ENCODE data around the gene ZNF662.

The ZNF662 gene

DNA sequence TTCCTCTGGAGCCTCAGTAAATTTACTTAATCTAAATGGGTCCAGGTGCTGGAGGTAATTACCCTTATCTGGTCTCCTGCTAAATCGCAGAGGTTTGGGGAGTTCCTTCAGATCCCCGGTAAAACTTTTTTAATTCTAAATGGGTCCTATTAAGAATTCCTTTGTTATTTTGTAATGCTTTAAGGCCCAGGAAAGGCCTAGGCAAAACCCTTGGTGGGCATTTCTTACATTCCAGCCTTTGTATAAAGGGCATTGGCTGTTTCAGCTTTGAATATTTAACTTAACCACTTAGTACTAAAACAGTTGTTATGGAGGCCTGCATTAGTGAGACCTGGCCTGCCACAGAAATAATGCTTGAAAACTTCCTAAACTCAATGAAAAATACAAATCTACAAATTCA lies 14.9 kb upstream of the ZNF662 start:
- no peak for DNase-seq

- DNase-seq, result no peak
These were observed 13.8 kb upstream of the ZNF662 start for GRCh38 chr3:42892169-42892568.

DNA sequence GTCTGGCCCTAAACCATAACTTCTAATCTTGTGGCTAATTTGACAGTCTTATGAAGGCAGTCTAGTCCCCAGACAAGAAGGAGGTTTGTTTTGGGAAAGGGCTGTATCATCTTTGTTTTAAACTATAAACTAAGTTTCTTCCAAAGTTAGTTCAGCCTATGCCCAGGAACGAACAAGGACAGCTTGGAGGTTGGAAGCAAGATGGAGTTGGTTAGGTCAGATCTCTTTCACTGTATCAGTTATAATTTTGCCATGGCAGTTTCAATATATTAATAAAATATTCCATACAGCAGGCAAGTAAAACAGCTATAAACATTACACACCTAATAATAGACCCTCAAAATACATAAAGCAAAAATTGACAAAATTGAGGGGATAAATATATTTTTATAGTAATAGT lies 13.1 kb upstream of the ZNF662 start:
- DNase-seq, result no peak

- DNase-seq, result no peak
These were observed 11.0 kb upstream of the ZNF662 start for GRCh38 chr3:42894698-42895579.

DNA sequence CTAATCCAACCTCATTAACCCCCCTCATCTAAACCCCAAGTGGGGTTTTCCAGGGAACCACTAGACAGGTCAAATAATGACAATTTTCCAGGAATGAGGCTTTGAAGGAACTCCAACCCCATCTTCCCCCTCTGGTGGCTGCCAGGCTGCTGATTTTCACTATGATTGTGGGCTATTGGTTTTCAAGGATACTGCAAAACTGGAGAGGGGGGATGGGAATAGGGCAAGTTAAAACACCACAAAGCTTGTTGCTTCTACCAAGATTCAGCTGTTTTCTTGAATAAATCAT lies 10.4 kb upstream of the ZNF662 start:
- no peak for DNase-seq

DNA sequence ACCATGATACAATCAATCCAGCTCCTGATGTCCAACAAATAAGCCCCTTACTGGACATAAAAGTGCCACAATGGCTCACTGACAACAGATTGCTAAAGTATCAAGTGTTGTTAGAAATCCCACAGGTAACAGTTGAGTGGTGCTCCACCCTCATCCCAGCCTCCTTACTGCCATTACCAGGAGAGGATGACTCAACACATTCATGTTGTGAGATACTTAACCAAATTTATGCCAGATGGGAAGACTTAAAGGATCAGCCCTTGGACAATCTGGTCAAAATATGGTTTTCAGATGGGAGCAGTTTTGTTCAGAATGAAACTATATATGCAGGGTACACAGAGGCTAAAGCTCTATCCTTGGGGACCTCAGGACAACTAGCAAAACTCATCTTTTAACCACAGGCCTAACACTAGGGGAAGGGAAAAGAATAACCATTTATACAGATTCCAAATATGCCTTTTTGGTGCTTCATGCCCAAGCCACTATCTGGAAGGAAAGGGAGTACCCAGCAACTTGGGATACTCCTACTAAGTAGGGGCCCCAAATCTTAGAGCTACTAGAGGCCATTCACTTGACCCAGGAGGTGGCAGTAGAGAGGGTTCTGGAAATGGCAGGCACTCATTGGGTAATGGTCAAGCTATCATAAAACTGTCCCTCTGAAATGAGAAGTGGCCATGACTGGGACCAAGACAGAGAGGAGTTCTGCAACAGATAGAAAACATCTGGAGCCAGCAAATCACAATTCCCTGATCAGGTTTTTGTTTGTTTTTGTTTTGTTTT lies 6.9 kb upstream of the ZNF662 start:
- DNase-seq, result no peak

DNA sequence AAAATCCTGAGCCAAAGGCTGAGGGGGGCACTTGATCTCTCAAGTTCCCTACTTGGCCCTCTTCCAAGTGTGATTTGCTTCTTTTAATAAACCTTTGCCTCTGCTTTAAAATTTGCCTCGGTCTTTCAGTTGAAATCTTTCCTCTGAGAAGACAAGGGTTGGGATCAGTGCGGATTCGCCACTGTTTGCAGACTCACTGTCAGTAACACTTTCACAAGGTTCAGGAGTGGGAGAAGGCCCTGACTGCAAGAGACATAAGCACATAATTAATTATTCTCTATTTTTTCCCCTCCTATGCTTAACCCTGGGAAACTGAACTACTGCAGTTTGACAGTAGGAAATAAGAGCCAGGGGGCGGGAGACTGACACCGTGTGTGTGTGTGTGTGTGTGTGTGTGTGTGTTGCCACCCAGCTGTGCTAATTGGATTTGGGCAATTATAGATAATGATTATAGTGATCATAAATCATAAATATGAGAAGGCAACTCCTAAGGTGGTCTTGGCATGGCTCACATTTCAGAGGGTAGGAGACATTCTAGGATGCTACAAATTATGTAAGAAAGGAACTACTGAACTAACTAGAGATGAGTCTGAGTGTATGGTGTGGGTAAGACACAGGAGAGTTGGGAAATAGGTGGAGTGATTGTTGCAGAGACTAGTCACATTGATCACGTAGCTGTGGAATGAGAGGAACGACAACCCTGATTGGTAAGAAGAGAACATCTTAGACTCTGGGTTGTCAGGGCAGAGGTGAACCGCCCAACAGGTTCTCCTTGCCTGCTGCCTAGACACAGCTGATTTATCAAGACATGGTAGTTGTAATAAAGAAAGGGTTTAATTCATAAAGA lies 5.5 kb upstream of the ZNF662 start:
- no peak for DNase-seq

- no peak for DNase-seq
These were observed 4.9 kb upstream of the ZNF662 start for GRCh38 chr3:42901073-42901415.

DNA sequence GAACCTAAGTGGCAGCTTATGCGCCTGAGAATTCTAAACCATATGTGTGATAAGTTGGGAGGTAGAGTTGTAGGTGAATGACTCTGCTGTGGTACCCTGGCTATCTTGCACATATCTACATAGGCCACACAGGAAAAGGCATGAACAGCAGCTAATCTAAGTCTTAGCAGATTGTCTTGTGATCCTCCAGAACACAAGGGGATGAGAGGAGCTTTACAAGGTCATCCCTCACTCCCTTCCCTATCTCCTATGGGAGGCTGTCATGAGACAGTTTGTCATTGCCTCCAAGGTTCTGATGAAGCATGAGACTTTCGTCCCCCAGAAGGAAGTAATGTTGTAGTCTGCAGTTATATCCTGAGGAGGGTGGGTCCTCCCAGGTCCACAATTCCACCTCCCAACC lies 3.7 kb upstream of the ZNF662 start:
- no peak for DNase-seq

DNA sequence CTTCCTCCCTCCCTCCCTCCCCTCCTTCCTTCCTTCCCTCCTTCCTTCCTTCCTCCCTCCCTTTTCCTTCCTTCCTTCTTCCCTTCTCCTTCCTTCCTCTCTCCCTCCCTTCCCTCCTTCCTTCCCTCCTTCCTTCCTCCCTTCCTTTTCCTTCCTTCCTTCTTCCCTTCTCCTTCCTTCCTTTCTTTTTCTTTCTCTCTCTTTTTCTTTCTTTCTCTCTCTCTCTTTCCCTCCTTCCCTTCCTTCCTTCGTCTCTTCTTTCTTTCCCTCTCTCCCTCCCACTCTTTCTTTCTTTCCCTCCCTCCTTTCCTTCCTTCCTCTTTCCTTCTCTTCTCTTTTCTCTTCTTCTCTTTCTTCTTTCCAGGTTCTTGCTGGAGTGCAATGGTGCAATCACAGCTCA lies 1.9 kb upstream of the ZNF662 start:
- no peak for DNase-seq

DNA sequence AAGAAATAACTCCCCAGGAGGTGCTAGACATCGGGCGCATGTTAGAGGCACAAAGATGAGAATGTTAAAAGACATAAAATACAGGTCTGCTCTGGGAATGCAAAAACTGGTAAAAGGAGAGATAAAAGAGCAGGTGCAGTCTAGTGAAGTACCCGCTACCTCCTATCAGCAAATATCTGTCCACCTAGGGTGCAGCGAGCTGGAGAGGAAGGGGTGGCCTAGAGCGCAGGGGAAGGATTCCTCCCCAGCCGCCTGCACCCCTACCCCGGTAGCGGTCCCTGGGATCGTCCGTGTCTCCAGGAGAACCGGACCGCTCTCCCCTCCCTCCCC lies 237 bp upstream of the ZNF662 start:
- no peak for DNase-seq

GRCh38 chr3:42906848-42907183 lies 874 bp downstream of the ZNF662 start:
- DNase-seq, result no peak

DNA sequence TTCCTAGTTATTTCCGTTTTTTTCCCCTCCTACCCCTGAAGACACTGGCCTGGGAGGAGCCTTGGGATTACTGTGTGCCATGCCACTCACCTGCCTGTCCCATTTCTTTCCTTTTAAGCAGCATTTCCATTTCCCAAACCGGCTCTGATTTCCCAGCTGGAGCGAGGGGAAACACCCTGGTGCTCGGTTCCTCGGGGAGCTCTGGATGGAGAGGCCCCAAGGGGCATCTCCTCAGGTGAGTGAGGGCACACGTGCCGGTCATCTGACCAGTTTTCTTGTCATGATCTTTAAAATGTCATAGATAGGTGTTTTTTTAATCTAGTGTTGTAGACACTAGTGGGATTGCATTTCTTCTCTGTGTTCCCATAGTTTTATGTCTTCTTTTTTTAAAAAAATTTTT lies 2.7 kb downstream of the ZNF662 start:
- DNase-seq, result no peak

GRCh38 chr3:42911551-42911950 lies 5.6 kb downstream of the ZNF662 start:
- DNase-seq, result no peak

DNA sequence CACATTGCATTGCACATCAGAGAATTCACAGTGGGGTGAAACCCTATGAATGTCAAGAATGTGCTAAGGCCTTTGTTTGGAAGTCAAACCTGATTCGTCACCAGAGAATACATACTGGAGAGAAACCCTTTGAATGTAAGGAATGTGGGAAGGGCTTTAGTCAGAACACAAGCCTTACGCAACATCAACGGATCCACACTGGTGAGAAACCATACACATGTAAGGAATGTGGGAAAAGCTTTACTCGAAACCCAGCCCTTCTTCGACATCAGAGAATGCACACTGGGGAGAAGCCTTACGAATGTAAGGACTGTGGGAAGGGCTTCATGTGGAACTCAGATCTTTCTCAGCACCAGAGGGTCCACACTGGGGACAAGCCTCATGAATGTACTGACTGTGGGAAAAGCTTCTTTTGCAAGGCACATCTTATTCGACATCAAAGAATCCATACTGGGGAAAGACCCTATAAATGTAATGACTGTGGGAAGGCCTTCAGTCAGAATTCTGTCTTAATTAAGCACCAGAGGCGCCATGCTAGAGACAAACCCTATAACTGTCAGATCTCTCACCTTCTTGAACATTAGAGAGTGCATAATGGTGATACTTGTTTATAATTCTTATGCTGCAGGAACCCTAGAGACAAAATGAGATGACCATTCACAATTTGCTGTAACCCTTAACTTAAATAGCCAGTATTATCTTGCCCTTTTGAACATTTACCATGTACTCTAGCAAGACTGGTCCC lies 9.0 kb downstream of the ZNF662 start:
- DNase-seq, result no peak

DNA sequence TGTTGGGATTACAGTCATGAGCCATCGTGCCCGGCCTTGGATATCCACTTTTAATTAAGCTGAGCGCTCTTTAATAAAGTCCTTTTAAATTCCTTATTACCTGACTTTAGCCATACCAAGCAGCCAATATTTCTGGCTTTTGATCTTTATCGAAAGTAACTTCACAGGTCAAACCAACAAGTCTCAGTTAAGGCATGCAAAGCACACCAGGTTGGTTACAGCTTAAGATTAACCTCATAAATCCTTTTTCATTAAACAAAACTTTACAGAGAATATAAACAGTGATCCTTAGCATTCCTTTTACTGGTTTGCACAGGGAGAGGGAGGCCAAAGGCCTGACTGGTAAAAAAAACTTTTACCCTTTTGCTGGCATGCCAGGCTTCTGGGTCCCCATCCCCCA lies 17.7 kb downstream of the ZNF662 start:
- no peak for DNase-seq

- DNase-seq, result no peak
These were observed 20.4 kb downstream of the ZNF662 start for GRCh38 chr3:42926310-42926709.

- DNase-seq, result no peak
These were observed 28.2 kb downstream of the ZNF662 start for GRCh38 chr3:42934111-42934510.

- no peak for DNase-seq
These were observed 29.0 kb downstream of the ZNF662 start for GRCh38 chr3:42934910-42935309.

DNA sequence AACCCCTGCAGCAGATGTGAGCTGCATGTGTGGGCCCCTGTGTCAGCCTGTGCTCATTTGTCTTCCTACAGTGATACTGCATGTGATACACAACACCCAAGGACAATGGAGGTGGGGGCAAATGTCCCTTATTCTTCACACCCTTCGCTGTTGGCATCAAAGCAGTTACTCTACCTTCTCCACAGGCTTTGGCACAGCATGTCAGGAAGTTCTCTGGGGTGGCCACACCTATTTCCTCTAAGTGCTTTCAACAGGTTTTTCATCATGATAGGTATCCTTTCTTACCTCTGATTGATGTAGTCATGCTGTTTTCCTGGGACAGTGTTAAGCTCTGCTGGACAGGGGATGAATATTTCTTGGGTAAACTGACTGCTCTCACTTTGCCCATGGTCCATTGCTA lies 29.5 kb downstream of the ZNF662 start:
- no peak for DNase-seq

DNA sequence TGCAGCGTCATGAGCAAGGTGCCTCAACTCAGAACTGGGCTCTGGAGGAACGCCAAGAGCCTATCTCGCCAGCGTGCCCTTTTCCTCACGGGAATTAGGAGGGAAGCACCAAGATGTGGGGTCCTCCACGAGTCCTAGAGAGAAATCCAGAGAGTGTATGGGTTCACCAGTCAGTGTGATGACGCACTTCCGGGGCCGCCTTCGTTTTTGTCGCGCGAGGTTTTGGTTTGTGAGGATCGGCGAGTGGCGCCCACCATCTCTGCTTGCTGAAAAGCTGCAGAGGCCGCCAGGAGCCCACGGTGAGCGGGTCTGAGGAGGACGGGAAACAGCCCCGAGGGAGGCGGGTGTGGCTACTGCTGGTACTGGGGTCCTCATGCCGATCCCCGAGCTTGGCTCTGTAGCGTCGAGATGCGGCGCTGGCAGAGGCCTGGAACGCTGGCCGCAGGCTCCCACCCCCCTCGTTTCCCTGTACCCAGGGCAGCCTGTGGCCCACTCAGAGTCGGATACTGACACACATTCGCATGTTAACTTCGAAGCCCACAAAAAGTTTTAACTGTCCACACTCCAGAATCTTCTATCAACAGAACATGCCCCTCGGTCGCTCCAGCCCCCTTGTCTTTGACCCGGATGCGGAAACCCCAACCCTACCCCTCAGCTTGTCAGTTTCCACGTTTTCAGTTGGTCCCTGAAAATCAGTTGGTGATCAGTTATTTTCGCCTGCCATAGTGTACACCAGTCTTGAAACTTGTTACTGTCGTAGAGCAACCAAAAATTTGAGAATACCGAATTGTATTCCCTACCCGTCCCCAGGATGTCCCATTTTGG lies 30.4 kb downstream of the ZNF662 start:
- no peak for DNase-seq

- no peak for DNase-seq
These were observed 31.4 kb downstream of the ZNF662 start for GRCh38 chr3:42937334-42937733.

Data from activated CD4-positive, alpha-beta T cell treated with anti-CD3 and anti-CD28 coated beads for 1 hour (primary cell).